Astrocyte (in vitro differentiated cells and primary cell): ENCODE measurements around the gene ANP32A. TPM values are rescaled to one million over a fixed set of nuclear protein-coding genes. Genes with fewer than 3 reads are reported as not detected.

Experiments used
- DNase-seq: peaks from one replicate; pipeline ENCODE4 v3.0.0-alpha.2; 2010; ENCODE audit warnings: low read depth
- FAIRE-seq: peaks from 2 replicates; lab custom pipeline; 2011; peaks lifted over from hg19 to GRCh38; lab: Jason Lieb, UNC
- H2AFZ ChIP-seq: 2 replicates; pipeline ENCODE4 v1.6.0; 2012; ENCODE audit warnings: low read depth, low read length, inconsistent platforms
- H3K27ac ChIP-seq: 2 replicates; pipeline ENCODE4 v1.5.1; 2011; ENCODE audit warnings: low read depth, low read length, inconsistent platforms
- H3K27me3 ChIP-seq: 2 replicates; pipeline ENCODE4 v1.6.0; 2011; ENCODE audit warnings: low read length, inconsistent platforms; ENCODE audit not compliant: insufficient read depth
- H3K36me3 ChIP-seq: 2 replicates; pipeline ENCODE4 v1.5.1; 2011; ENCODE audit warnings: low read length, inconsistent platforms; ENCODE audit not compliant: insufficient read depth
- H3K4me1 ChIP-seq: 2 replicates; pipeline ENCODE4 v1.5.1; 2011; ENCODE audit warnings: low read length, inconsistent platforms; ENCODE audit not compliant: insufficient read depth
- H3K4me2 ChIP-seq: 2 replicates; pipeline ENCODE4 v1.6.0; 2012; ENCODE audit warnings: low read length, inconsistent platforms
- H3K4me3 ChIP-seq: 2 replicates; pipeline ENCODE4 v1.5.1; 2011; ENCODE audit warnings: low read depth, mild to moderate bottlenecking, low read length, inconsistent platforms; ENCODE audit not compliant: insufficient read depth
- H3K79me2 ChIP-seq: 2 replicates; pipeline ENCODE4 v1.6.0; 2012; ENCODE audit warnings: mild to moderate bottlenecking, low read length, inconsistent platforms; ENCODE audit not compliant: insufficient read depth
- H3K9ac ChIP-seq: 2 replicates; pipeline ENCODE4 v1.6.0; 2012; ENCODE audit warnings: mild to moderate bottlenecking, low read length, inconsistent platforms
- H3K9me3 ChIP-seq: 2 replicates; pipeline ENCODE4 v1.5.1; 2012; ENCODE audit warnings: low read depth, mild to moderate bottlenecking, low read length, inconsistent platforms; ENCODE audit not compliant: insufficient read depth
- H4K20me1 ChIP-seq: 2 replicates; pipeline ENCODE4 v1.6.0; 2012; ENCODE audit warnings: low read length, inconsistent platforms; ENCODE audit not compliant: insufficient read depth
- H3K27ac Mint-ChIP-seq: one replicate; pipeline ENCODE4 v1.8.0; 2021; ENCODE audit warnings: mild to moderate bottlenecking, mixed read lengths; ENCODE audit not compliant: unreplicated experiment
- H3K27me3 Mint-ChIP-seq: one replicate; pipeline ENCODE4 v1.8.0; 2021; ENCODE audit warnings: low read depth, mixed read lengths; ENCODE audit not compliant: unreplicated experiment
- H3K36me3 Mint-ChIP-seq: one replicate; pipeline ENCODE4 v1.8.0; 2021; ENCODE audit warnings: low read depth, mixed read lengths; ENCODE audit not compliant: unreplicated experiment
- H3K4me1 Mint-ChIP-seq: one replicate; pipeline ENCODE4 v1.8.0; 2021; ENCODE audit warnings: low read depth, mixed read lengths; ENCODE audit not compliant: unreplicated experiment
- H3K4me3 Mint-ChIP-seq: one replicate; pipeline ENCODE4 v1.8.0; 2021; ENCODE audit warnings: mild to moderate bottlenecking, moderate library complexity, mixed read lengths; ENCODE audit not compliant: unreplicated experiment
- H3K9me3 Mint-ChIP-seq: one replicate; pipeline ENCODE4 v1.8.0; 2021; ENCODE audit warnings: mild to moderate bottlenecking, mixed read lengths; ENCODE audit not compliant: unreplicated experiment
- EZH2 ChIP-seq: IDR thresholded peaks from 2 replicates; pipeline ENCODE4 v1.6.1; 2012; ENCODE audit warnings: mild to moderate bottlenecking, low read length, inconsistent platforms; ENCODE audit not compliant: insufficient read depth
- total RNA-seq: library from RNA; stranded (reverse); gene quantifications from 2 replicates; pipeline ENCODE4 v1.2.1, GENCODE V29; 2021
- TF ChIP-seq, protein P1 (sequence below): IDR thresholded peaks from 2 replicates; pipeline ENCODE4 v1.5.1; 2011; ENCODE audit warnings: low read depth, mild to moderate bottlenecking, inconsistent platforms, low read length, moderate library complexity; ENCODE audit not compliant: insufficient read depth

The ANP32A gene
- total RNA-seq, 1 donor from 2014 or later: 138 TPM

DNA sequence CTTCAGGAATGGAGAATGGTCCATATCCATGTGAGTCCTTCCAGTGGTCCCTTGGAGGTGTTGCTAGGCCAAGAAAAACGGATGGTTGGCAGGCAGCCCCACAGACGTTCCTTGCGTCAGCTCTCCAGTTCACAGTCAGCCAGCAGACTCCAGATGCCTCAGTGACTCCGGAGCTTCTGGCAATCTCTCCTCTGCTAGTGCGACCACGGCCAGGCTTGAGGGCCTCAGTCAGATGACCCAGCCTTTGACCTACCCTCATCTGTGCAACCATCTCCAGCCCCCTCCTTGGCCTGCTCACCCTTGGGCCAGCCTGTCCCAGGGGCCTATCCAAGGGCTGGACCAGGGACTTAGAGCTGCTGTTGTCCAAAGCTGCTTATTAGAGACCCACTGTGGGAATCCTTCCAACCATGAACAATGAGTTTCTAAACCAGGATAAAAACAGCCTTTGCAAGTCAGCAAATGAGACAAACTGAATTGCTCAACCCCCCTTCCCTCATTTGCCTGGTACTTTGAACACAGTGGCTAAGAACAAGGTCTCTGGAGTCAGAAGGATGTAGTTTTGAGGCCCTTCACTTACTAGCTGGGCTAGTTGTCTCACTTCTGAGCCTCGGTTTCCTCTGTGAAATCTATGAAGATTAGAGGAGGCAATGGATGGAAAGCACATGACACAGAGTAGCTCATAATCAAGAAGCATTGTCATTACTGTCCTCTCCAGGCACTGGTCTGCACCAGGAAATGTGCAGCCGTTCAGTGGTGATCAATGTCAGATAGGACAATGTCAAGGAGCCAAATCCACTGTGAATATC lies 44.8 kb downstream of the ANP32A start:
- no peak overlapping the region for H3K27ac Mint-ChIP-seq

DNA sequence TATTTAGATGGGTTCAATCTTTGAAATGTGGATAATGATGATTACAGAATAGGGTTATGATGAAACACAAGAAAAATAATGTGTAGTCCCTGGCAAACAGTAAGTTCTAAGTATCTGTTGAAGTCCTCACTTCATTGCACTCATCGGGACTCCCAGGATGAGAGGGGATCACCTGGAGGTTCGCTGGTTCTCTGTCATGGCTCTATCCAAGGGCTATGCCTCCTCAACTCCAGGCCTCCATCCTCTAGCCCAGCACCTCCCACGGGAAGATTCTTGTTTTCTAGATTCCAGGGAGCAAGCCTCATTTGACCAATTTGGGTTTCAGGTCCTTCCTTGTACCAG lies 45.5 kb downstream of the ANP32A start:
- H3K36me3 ChIP-seq: peaks cover 13% of the 10 kb centered on the region
- no peak overlapping the region for H3K27ac Mint-ChIP-seq
- H3K9me3 Mint-ChIP-seq: peaks cover 4% of the 10 kb centered on the region
- peaks cover 2% of the 10 kb centered on the region for H4K20me1 ChIP-seq
- no peak overlapping the region for H3K4me2 ChIP-seq
- H3K4me3 Mint-ChIP-seq: no peak overlapping the region
- H3K27ac ChIP-seq: no peak overlapping the region
- peaks cover 19% of the 10 kb centered on the region for H3K36me3 Mint-ChIP-seq
- H3K9me3 ChIP-seq: no peaks in the 10 kb centered on the region
- FAIRE-seq (no peak), DNase-seq (no peak)
- H3K4me1 ChIP-seq: no peaks in the 10 kb centered on the region
- H3K4me1 Mint-ChIP-seq: no peaks in the 10 kb centered on the region
- H3K79me2 ChIP-seq: no peaks in the 10 kb centered on the region
- H3K27me3 ChIP-seq: no peaks in the 10 kb centered on the region
- no peak overlapping the region for H3K4me3 ChIP-seq
- H3K27me3 Mint-ChIP-seq: peaks cover 9% of the 10 kb centered on the region
- H3K9ac ChIP-seq: no peak overlapping the region
- TF ChIP-seq, protein P1, sequence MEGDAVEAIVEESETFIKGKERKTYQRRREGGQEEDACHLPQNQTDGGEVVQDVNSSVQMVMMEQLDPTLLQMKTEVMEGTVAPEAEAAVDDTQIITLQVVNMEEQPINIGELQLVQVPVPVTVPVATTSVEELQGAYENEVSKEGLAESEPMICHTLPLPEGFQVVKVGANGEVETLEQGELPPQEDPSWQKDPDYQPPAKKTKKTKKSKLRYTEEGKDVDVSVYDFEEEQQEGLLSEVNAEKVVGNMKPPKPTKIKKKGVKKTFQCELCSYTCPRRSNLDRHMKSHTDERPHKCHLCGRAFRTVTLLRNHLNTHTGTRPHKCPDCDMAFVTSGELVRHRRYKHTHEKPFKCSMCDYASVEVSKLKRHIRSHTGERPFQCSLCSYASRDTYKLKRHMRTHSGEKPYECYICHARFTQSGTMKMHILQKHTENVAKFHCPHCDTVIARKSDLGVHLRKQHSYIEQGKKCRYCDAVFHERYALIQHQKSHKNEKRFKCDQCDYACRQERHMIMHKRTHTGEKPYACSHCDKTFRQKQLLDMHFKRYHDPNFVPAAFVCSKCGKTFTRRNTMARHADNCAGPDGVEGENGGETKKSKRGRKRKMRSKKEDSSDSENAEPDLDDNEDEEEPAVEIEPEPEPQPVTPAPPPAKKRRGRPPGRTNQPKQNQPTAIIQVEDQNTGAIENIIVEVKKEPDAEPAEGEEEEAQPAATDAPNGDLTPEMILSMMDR: no peak
- TF ChIP-seq EZH2: no peak
- H2AFZ ChIP-seq: no peak overlapping the region

More for the DNA sequence above, 44.8 kb downstream of the ANP32A start:
- Mint-ChIP-seq H3K27me3 (peaks cover 6% of the 10 kb centered on the region), H3K4me3 (no peak overlapping the region), H3K4me1 (no peaks in the 10 kb centered on the region), H3K9me3 (peaks cover 4% of the 10 kb centered on the region), H3K36me3 (peaks cover 21% of the 10 kb centered on the region)
- Histone ChIP-seq H4K20me1 (peaks cover 8% of the 10 kb centered on the region), H3K9me3 (no peaks in the 10 kb centered on the region), H3K27me3 (no peaks in the 10 kb centered on the region), H3K4me1 (no peaks in the 10 kb centered on the region), H3K79me2 (no peaks in the 10 kb centered on the region), H3K9ac (no peak overlapping the region), H3K4me2 (no peak overlapping the region), H3K27ac (no peak overlapping the region), H3K36me3 (peaks cover 18% of the 10 kb centered on the region), H3K4me3 (no peak overlapping the region), H2AFZ (no peak overlapping the region)
- no peak for TF ChIP-seq EZH2
- TF ChIP-seq, protein P1: no peak
- FAIRE-seq: no peak
- peak; percentile 68 for DNase-seq
